ENCODE results near the gene CENPE. TPM values are rescaled to one million over a fixed set of nuclear protein-coding genes. Genes with fewer than 3 reads are reported as not detected.
A peak's percentile ranks its signal among the peaks of the same experiment; 100 is the strongest.
"Not testable (repeated sequence)": the region's sequence is repeated elsewhere in the genome, so short reads cannot be mapped to it uniquely, and the experiment has no call there.

CENPE gene
- total RNA-seq, 1 experiment from 2014 or later, result 23.5 TPM

DNA sequence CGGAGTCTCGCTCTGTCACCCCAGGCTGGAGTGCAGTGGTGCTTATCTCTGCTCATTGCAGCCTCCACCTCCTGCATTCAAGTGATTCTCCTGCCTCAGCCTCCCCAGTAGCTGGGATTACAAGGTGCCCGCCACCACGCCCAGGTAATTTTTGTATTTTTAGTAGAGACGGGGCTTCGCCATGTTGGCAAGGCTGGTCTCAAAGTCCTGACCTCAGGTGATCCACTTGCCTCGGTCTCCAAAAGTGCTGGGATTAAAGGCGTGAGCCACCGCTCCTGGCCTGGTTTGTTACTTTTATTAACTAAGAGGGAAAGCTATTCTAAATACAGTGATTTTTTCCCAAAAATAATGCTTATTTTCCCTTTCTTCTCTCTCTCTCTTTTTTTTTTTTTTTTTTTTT is 866 bp upstream of the CENPE start:
- intact Hi-C loops (cut with micrococcal nuclease; ENCODE audit: unreplicated experiment), result no loop called here
- DNase-seq, result no peak
- Mint-ChIP-seq H3K27ac (ENCODE audit: unreplicated experiment) (no peak overlapping the region), H3K27me3 (ENCODE audit: unreplicated experiment) (no peaks in the 10 kb centered on the region), H3K4me1 (ENCODE audit: low read depth, unreplicated experiment) (peaks cover 17% of the 10 kb centered on the region), H3K4me3 (ENCODE audit: low read depth, unreplicated experiment) (peak overlapping the region; percentile 89), H3K9me3 (ENCODE audit: low read depth, unreplicated experiment) (no peaks in the 10 kb centered on the region), H3K36me3 (ENCODE audit: insufficient read depth, unreplicated experiment) (peaks cover 14% of the 10 kb centered on the region)
- no TSS peak for BruUV-seq (replicated peaks)
- CTCF ChIA-PET, result no interaction called here
- TF ChIP-seq, protein P1, sequence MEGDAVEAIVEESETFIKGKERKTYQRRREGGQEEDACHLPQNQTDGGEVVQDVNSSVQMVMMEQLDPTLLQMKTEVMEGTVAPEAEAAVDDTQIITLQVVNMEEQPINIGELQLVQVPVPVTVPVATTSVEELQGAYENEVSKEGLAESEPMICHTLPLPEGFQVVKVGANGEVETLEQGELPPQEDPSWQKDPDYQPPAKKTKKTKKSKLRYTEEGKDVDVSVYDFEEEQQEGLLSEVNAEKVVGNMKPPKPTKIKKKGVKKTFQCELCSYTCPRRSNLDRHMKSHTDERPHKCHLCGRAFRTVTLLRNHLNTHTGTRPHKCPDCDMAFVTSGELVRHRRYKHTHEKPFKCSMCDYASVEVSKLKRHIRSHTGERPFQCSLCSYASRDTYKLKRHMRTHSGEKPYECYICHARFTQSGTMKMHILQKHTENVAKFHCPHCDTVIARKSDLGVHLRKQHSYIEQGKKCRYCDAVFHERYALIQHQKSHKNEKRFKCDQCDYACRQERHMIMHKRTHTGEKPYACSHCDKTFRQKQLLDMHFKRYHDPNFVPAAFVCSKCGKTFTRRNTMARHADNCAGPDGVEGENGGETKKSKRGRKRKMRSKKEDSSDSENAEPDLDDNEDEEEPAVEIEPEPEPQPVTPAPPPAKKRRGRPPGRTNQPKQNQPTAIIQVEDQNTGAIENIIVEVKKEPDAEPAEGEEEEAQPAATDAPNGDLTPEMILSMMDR (IDR thresholded peaks at IDR 0.05; ENCODE audit: unreplicated experiment), result no peak

DNA sequence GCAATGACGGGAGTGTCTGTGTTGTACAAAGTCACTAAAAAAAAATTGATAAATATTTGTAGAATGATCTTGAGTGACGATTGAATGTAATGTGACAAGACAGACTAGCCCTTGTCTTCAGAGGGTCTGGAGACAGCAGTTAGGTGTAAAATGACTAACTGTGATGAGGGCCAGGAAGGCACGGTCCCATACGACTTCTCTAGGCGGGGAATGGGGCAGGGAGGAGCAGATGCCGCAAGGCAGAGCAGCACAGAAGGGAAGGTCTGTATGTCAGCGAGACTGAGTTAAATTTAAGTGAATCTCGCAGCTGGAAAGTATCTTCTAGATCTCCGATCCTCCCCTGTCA is 405 bp downstream of the CENPE start:
- intact Hi-C loops (cut with micrococcal nuclease; ENCODE audit: unreplicated experiment), result no loop called here
- CTCF ChIA-PET, result no interaction called here
- BruUV-seq (replicated peaks), result no TSS peak
- DNase-seq, result no peak
- Mint-ChIP-seq H3K27me3 (ENCODE audit: unreplicated experiment) (no peaks in the 10 kb centered on the region), H3K27ac (ENCODE audit: unreplicated experiment) (peak overlapping the region; percentile 99), H3K9me3 (ENCODE audit: low read depth, unreplicated experiment) (no peaks in the 10 kb centered on the region), H3K4me3 (ENCODE audit: low read depth, unreplicated experiment) (peak overlapping the region; percentile 89), H3K36me3 (ENCODE audit: insufficient read depth, unreplicated experiment) (peaks cover 14% of the 10 kb centered on the region), H3K4me1 (ENCODE audit: low read depth, unreplicated experiment) (peaks cover 17% of the 10 kb centered on the region)
- TF ChIP-seq, protein P1 (IDR thresholded peaks at IDR 0.05; ENCODE audit: unreplicated experiment), result no peak

DNA sequence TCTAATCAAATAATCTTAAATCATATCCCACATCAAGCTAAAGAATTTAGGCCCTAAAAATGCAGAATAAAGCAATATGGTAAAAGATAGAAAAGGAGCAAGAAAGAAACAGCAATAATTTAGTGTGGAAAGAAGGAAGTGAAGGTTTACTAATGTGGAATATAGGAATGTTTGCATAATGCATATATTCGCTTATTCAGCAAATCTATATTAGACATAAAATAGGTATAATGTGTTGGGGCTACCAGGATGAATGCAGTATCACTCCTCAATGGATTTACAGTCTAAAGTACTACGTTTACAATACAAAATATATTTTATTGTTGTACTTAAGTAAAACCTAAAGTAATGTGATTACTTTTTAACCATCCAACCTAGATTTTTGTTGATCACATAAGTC is 4.7 kb downstream of the CENPE start:
- Mint-ChIP-seq H3K27me3 (ENCODE audit: unreplicated experiment) (no peaks in the 10 kb centered on the region), H3K4me3 (ENCODE audit: low read depth, unreplicated experiment) (no peak overlapping the region), H3K4me1 (ENCODE audit: low read depth, unreplicated experiment) (no peaks in the 10 kb centered on the region), H3K9me3 (ENCODE audit: low read depth, unreplicated experiment) (no peaks in the 10 kb centered on the region), H3K27ac (ENCODE audit: unreplicated experiment) (no peak overlapping the region), H3K36me3 (ENCODE audit: insufficient read depth, unreplicated experiment) (peaks cover 12% of the 10 kb centered on the region)
- no peak for DNase-seq
- CTCF ChIA-PET, result no interaction called here
- TF ChIP-seq, protein P1 (IDR thresholded peaks at IDR 0.05; ENCODE audit: unreplicated experiment), result no peak
- no TSS peak for BruUV-seq (replicated peaks)
- intact Hi-C loops (cut with micrococcal nuclease; ENCODE audit: unreplicated experiment), result no loop called here

DNA sequence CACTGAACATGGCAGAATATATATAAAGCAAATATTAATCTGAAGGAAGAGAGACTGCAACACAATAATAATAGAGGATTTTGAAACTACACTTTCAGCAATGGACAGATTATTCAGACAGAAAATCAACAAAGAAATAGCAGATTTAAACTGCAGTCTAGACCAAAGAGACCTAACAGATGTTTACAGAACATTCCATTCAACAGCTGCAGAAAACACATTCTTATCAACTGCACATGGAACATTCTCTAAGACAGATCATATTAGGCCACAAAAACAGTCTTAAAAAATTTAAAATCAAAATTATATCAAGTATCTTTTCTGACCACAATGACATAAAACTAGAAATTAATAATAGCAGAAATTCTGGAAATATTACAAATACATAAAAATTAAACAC is 27.1 kb downstream of the CENPE start:
- H3K27ac Mint-ChIP-seq (ENCODE audit: unreplicated experiment), result no peak overlapping the region
- TF ChIP-seq, protein P1 (IDR thresholded peaks at IDR 0.05; ENCODE audit: unreplicated experiment), result no peak
- CTCF ChIA-PET, result no interaction called here
- H3K4me3 Mint-ChIP-seq (ENCODE audit: low read depth, unreplicated experiment), result no peak overlapping the region
- no peak for DNase-seq
- intact Hi-C loops (cut with micrococcal nuclease; ENCODE audit: unreplicated experiment), result no loop called here
- no peaks in the 10 kb centered on the region for H3K4me1 Mint-ChIP-seq (ENCODE audit: low read depth, unreplicated experiment)
- no peaks in the 10 kb centered on the region for H3K9me3 Mint-ChIP-seq (ENCODE audit: low read depth, unreplicated experiment)
- peaks cover 7% of the 10 kb centered on the region for H3K36me3 Mint-ChIP-seq (ENCODE audit: insufficient read depth, unreplicated experiment)
- BruUV-seq (replicated peaks), result no TSS peak
- no peaks in the 10 kb centered on the region for H3K27me3 Mint-ChIP-seq (ENCODE audit: unreplicated experiment)

DNA sequence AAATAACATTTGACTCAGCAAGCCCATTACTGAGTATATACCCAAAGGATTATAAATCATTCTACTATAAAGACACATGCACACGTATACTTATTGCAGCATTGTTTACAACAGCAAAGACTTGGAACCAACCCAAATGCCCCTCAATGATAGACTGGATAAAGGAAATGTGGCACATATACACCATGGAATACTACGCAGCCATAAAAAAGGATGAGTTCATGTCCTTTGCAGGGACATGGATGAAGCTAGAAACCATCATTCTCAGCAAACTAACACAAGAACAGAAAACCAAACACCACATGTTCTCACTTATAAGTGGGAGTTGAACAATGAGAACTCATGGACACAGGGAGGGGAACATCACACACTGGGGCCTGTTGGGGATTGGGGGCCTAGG is 28.4 kb downstream of the CENPE start:
- BruUV-seq (replicated peaks); H3K9me3 Mint-ChIP-seq (ENCODE audit: low read depth, unreplicated experiment); H3K4me3 Mint-ChIP-seq (ENCODE audit: low read depth, unreplicated experiment); H3K4me1 Mint-ChIP-seq (ENCODE audit: low read depth, unreplicated experiment); intact Hi-C loops (cut with micrococcal nuclease; ENCODE audit: unreplicated experiment); DNase-seq; CTCF ChIA-PET; H3K27me3 Mint-ChIP-seq (ENCODE audit: unreplicated experiment); H3K36me3 Mint-ChIP-seq (ENCODE audit: insufficient read depth, unreplicated experiment): not testable (repeated sequence)
- H3K27ac Mint-ChIP-seq (ENCODE audit: unreplicated experiment), result peak overlapping the region; percentile 14
